BLaER1 (cell line): ENCODE results near the gene GPR15LG.
"Not testable (repeated sequence)": the region's sequence is repeated elsewhere in the genome, so short reads cannot be mapped to it uniquely, and the experiment has no call there.

Experiments used
- H3K27ac ChIP-seq: shearing (Covaris generic); formaldehyde crosslinking; 2 replicates; pipeline ENCODE4 v1.8.1; 2022
- H3K27me3 ChIP-seq: shearing (Covaris generic); formaldehyde crosslinking; 2 replicates; pipeline ENCODE4 v1.8.1; 2022
- H3K36me3 ChIP-seq: shearing (Covaris generic); formaldehyde crosslinking; 2 replicates; pipeline ENCODE4 v1.8.1; 2022
- H3K4me1 ChIP-seq: shearing (Covaris generic); formaldehyde crosslinking; 2 replicates; pipeline ENCODE4 v1.8.1; 2022
- H3K4me2 ChIP-seq: shearing (Covaris generic); formaldehyde crosslinking; 2 replicates; pipeline ENCODE4 v1.8.1; 2022
- H3K4me3 ChIP-seq: shearing (Covaris generic); formaldehyde crosslinking; 2 replicates; pipeline ENCODE4 v1.8.1; 2022
- H3K9ac ChIP-seq: shearing (Covaris generic); formaldehyde crosslinking; 2 replicates; pipeline ENCODE4 v1.8.1; 2022
- H3K9me3 ChIP-seq: shearing (Covaris generic); formaldehyde crosslinking; 2 replicates; pipeline ENCODE4 v1.8.1; 2022
- H4K20me1 ChIP-seq: shearing (Covaris generic); formaldehyde crosslinking; 2 replicates; pipeline ENCODE4 v1.8.1; 2022
- Cebpa-rat ChIP-seq: shearing (Covaris generic); IDR thresholded peaks from 2 replicates; pipeline ENCODE4 v1.8.1; 2022

Gene GPR15LG

DNA sequence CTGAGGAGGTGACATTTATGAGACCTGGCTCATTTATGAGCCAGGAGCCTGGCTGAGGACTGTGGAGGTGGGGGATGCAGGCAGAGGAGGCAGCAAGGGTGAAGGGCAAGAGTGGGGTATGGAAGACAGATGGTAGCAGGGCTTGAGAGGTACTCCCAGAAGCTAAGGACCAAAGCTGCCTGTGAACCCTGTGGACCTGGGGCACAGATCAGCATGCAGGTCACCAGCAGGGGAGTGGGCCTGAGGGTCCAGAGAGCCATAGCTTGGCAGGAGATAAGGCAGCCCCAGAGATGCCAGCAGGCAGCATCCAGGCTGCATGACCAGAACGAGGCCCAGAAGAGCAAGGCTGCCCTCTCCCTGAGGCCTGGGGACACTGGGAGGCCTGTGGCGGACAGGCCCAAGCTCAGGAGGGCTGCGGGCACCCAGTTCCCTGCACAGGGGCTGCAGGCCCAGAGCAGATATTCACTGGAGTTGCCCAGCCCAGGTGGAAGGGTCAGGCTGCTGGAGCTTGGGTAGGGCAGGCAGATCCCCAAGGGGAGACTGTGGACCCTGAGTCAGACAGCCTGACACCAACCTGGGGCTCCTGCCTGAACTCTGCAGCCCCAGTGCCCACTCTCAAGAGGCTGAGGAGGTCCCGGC is 3.4 kb downstream of the GPR15LG start:
- H3K9ac ChIP-seq = no peak overlapping the region
- H3K4me3 ChIP-seq = no peak overlapping the region
- H3K9me3 ChIP-seq = peaks cover 14% of the 10 kb centered on the region
- peak overlapping the region; percentile 59 for H3K4me2 ChIP-seq
- peak overlapping the region; percentile 57 for H3K27ac ChIP-seq
- H3K27me3 ChIP-seq = no peaks in the 10 kb centered on the region
- no peak for TF ChIP-seq Cebpa-rat
- peaks cover 35% of the 10 kb centered on the region for H3K4me1 ChIP-seq
- no peaks in the 10 kb centered on the region for H4K20me1 ChIP-seq
- H3K36me3 ChIP-seq = no peaks in the 10 kb centered on the region

DNA sequence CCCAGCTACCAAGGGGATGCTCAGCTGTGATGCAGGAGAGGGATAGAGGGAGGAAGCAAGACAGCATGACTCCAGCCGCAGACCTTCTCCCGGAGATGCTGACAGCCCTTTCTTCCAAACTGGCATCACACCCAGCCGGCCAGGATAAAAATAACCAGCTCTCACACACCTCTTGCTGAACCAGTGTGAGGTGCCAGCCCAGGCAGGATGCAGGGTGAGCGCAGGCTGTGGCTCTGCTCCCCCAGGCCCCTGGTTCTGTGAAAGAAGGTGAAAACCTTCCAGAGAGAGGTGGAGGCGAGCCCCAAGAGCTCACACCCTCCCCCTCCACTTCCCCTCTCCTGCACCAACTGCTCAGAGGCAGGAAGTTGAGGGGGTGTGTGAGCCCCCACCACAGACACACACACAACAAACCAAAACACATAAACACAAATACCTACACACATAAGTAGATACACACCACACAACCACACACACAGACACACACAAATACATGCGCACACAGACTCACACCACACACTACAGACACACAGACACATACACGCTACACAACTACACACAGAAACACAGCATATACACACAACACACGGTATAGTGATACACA is 4.0 kb downstream of the GPR15LG start:
- H3K4me1 ChIP-seq = peaks cover 29% of the 10 kb centered on the region
- H3K9ac ChIP-seq = no peak overlapping the region
- no peaks in the 10 kb centered on the region for H3K27me3 ChIP-seq
- no peaks in the 10 kb centered on the region for H3K36me3 ChIP-seq
- no peaks in the 10 kb centered on the region for H4K20me1 ChIP-seq
- peaks cover 16% of the 10 kb centered on the region for H3K9me3 ChIP-seq
- peak overlapping the region; percentile 59 for H3K4me2 ChIP-seq
- no peak for TF ChIP-seq Cebpa-rat
- H3K4me3 ChIP-seq = no peak overlapping the region
- peak overlapping the region; percentile 57 for H3K27ac ChIP-seq

DNA sequence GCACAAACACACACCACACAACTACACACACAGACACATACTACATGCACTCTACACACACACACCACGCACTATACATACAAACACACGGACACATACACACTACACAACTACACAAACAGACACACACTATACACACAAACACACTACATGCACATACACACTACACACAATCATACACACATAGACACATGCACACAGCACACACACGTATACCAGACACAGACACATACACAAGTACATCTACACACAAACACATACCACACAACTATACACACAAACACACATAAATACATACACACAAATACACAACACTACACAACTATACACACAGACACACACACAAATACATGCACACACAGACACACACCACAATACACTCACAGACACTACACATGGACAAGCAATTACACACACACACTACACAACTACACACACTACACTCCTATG is 4.6 kb downstream of the GPR15LG start:
- peaks cover 28% of the 10 kb centered on the region for H3K4me1 ChIP-seq
- no peaks in the 10 kb centered on the region for H3K36me3 ChIP-seq
- H3K27me3 ChIP-seq = no peaks in the 10 kb centered on the region
- H3K9ac ChIP-seq = no peak overlapping the region
- H3K27ac ChIP-seq = peak overlapping the region; percentile 57; the same call in 1 of the 2 replicates
- no peaks in the 10 kb centered on the region for H4K20me1 ChIP-seq
- no peak for TF ChIP-seq Cebpa-rat
- H3K4me3 ChIP-seq = no peak overlapping the region
- peaks cover 16% of the 10 kb centered on the region for H3K9me3 ChIP-seq
- H3K4me2 ChIP-seq = peak overlapping the region; percentile 59

DNA sequence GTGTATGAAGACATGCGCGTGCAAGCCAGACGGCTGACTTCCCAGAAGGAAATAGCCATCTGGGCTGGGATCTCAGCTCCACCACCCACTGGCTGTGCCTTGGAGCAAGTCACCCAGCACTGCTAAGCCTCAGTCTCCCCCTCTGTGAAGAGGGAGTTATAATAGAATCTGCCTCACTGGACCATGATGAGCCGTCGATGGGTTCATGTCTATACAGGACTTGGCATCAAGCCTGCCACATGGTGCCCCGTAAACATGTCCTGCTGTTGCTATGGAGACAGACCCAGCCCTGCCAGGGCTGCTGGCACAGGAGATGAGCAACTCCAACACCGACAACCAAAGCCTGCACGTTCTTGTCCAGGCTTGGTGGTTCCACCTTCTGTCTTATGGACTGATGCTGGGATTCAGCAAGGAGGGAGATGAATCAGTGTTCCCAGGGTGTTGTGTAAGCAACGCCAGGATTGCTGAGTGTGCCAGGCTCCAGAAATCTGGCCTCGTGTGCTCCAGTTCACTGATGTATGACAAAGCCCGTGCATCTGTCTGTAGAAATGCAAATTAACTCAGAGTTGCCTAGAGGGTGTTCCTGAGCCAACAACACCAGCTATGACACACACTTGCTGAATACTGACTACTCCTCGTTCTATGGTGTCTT is 5.6 kb downstream of the GPR15LG start:
- Histone ChIP-seq H3K27ac (no peak overlapping the region), H3K4me1 (peaks cover 30% of the 10 kb centered on the region), H3K9ac (no peak overlapping the region), H3K4me3 (no peak overlapping the region), H3K36me3 (no peaks in the 10 kb centered on the region), H3K9me3 (peaks cover 16% of the 10 kb centered on the region), H4K20me1 (no peaks in the 10 kb centered on the region), H3K27me3 (no peaks in the 10 kb centered on the region), H3K4me2 (peak overlapping the region; percentile 64)
- no peak for TF ChIP-seq Cebpa-rat

DNA sequence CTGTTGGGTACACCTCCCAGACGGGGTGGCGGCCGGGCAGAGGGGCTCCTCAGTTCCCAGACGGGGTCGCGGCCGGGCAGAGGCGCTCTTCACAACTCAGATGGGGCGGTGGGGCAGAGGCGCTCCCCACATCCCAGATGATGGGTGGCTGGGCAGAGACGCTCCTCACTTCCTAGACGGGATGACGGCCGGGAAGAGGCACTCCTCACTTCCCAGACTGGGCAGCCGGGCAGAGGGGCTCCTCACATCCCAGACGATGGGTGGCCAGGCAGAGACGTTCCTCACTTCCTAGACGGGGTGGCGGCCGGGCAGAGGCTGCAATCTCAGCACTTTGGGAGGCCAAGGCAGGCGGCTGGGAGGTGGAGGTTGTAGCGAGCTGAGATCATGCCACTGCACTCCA is 6.8 kb downstream of the GPR15LG start:
- H3K36me3 ChIP-seq, H3K9ac ChIP-seq, H3K4me3 ChIP-seq, H3K27ac ChIP-seq, H4K20me1 ChIP-seq, H3K27me3 ChIP-seq, H3K4me2 ChIP-seq: not testable (repeated sequence)
- Histone ChIP-seq H3K4me1 (peaks cover 34% of the 10 kb centered on the region), H3K9me3 (peaks cover 16% of the 10 kb centered on the region)

DNA sequence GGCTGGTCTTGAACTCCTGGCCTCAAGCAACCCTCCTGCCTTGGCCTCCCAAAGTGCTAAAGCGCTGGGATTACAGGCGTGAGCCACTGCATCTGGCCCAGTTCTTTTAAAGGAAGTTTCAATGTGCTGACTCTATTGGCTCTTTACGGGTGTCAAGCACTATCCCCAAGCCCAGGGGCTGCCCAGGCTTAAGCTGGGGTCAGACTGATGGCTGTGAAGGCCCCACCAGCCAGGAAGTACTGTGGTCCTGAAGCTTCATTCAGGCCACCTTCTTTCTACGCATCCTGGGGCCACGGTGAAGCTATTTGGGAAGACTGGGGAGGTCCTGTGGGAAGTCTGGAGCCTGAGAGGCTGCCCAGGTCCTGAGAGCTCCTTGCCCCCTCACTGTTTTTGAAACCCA is 8.0 kb downstream of the GPR15LG start:
- H3K27me3 ChIP-seq = no peaks in the 10 kb centered on the region
- no peaks in the 10 kb centered on the region for H3K36me3 ChIP-seq
- no peak overlapping the region for H3K4me2 ChIP-seq
- no peaks in the 10 kb centered on the region for H4K20me1 ChIP-seq
- no peak overlapping the region for H3K9ac ChIP-seq
- no peak for TF ChIP-seq Cebpa-rat
- H3K27ac ChIP-seq = no peak overlapping the region
- peaks cover 34% of the 10 kb centered on the region for H3K4me1 ChIP-seq
- H3K4me3 ChIP-seq = no peak overlapping the region
- H3K9me3 ChIP-seq = peaks cover 16% of the 10 kb centered on the region

DNA sequence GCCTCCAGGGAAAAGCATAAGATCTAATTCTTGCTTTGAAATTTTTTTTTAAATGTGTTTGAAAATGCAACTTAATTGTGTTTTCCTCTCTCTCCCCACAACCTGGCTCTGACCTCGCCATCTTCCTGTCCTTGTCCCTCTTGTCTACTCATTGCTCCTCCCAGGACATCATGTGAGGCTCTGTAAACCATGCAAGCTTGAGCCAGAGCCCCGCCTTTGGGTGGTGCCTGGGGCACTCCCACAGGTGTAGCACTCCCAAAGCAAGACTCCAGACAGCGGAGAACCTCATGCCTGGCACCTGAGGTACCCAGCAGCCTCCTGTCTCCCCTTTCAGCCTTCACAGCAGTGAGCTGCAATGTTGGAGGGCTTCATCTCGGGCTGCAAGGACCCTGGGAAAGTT is 10.9 kb downstream of the GPR15LG start:
- H3K4me3 ChIP-seq = no peak overlapping the region
- no peak for TF ChIP-seq Cebpa-rat
- 0 out of 2 replicates have a peak overlapping the region, but pooled peaks have one; percentile 9 for H3K4me2 ChIP-seq

DNA sequence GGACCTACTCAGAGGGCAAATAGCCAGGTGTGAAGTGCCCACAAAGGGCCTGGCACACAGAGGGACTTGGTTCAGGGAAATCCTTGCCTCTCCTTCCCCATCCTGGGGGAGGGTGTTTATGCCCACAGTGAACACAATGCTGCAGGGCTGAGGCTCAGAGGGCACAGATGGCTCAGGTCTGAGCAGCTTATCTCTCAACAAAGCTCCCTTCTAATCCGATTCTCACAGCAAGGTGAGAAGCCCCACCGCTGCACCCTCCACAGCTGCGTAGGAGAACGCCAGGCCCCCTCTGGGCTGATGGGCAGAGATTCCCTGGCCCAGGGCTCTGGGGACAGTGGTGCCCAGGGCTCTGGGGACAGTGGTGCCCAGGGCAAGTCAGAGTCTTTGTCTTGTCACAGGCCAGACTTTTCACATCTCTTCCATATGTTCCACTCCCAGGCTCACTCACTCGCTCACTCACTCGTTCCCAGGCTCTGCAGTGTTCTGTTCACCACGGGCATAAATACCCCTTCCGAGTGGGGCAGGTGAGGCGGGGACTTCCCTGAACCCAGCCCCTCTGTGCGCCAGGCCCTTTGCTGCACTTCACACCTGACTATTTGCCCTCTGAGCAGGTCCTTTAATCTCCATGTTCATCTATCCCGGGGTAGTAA is 12.1 kb downstream of the GPR15LG start:
- Histone ChIP-seq H3K27ac (no peak overlapping the region), H3K4me2 (no peak overlapping the region), H3K36me3 (no peaks in the 10 kb centered on the region), H3K27me3 (no peaks in the 10 kb centered on the region), H3K9ac (no peak overlapping the region), H3K4me1 (0 out of 2 replicates have a peak, but pooled peaks cover 6% of the 10 kb centered on the region), H4K20me1 (no peaks in the 10 kb centered on the region), H3K9me3 (peaks cover 15% of the 10 kb centered on the region), H3K4me3 (no peak overlapping the region)
- no peak for TF ChIP-seq Cebpa-rat

More for the DNA sequence above, 10.9 kb downstream of the GPR15LG start:
- H3K4me1 ChIP-seq = peaks cover 7% of the 10 kb centered on the region
- H3K9ac ChIP-seq = no peak overlapping the region
- H3K27ac ChIP-seq = no peak overlapping the region
- H3K36me3 ChIP-seq = no peaks in the 10 kb centered on the region
- no peaks in the 10 kb centered on the region for H3K27me3 ChIP-seq
- H4K20me1 ChIP-seq = no peaks in the 10 kb centered on the region
- peaks cover 16% of the 10 kb centered on the region for H3K9me3 ChIP-seq

DNA sequence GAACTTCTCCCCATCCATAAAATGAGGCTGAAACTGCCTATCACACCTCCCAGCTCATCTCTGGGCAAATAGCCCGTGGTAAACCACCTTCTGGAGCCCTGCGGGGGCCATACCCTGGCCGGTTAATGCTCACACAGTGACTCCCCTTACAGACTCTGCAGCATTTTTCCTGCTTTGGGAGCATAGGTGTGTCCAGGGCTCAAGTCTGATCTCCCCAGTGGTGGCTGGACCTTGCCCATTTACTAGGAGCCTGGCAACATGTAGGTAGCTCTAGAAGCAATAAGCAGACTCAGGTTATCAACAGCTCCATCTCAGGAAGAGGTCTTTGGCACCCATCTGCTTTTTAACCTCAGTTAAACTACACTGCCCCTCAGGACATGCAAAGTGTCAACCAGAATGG is 15.2 kb downstream of the GPR15LG start:
- Histone ChIP-seq H3K36me3 (no peaks in the 10 kb centered on the region), H3K4me1 (0 out of 2 replicates have a peak, but pooled peaks cover 6% of the 10 kb centered on the region), H3K9ac (no peak overlapping the region), H3K27ac (no peak overlapping the region), H3K4me3 (no peak overlapping the region), H4K20me1 (no peaks in the 10 kb centered on the region), H3K9me3 (no peaks in the 10 kb centered on the region), H3K27me3 (peaks cover 14% of the 10 kb centered on the region), H3K4me2 (no peak overlapping the region)
- TF ChIP-seq Cebpa-rat = no peak

DNA sequence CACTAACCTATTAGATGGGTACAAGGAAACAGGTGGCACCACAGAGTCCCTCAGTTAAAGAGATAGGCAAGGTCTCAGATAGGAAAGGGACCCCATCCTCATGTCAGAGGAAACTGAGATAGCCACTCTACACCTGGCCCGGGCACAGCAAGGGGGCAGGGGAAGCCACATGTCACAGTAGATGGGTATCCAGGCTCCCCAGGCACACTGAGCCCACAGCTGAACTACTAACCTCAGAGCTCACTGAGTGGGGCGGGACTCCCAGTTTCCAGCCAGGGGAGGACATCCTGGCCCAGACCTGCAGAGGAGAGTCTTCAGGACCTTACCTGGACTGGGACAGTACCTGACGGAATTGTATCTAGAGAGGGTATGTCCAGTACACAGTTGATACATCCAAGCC is 17.0 kb downstream of the GPR15LG start:
- Histone ChIP-seq H3K36me3 (no peaks in the 10 kb centered on the region), H3K9ac (no peak overlapping the region), H3K4me3 (no peak overlapping the region), H3K4me1 (no peaks in the 10 kb centered on the region), H3K27me3 (peaks cover 32% of the 10 kb centered on the region), H3K4me2 (no peak overlapping the region), H3K9me3 (peaks cover 6% of the 10 kb centered on the region; the same call in 1 of the 2 replicates), H4K20me1 (no peaks in the 10 kb centered on the region), H3K27ac (no peak overlapping the region)
- TF ChIP-seq Cebpa-rat = no peak
